Mesendoderm (in vitro differentiated cells): ENCODE results near the gene OR4C46. TPM values are rescaled to one million over a fixed set of nuclear protein-coding genes. Genes with fewer than 3 reads are reported as not detected.
"Not testable (repeated sequence)": the region's sequence is repeated elsewhere in the genome, so short reads cannot be mapped to it uniquely, and the experiment has no call there.

Source experiments
- DNase-seq: peaks from one replicate; pipeline ENCODE4 v3.0.0; 2013
- H2AK5ac ChIP-seq: 2 replicates; pipeline ENCODE4 v1.6.1; 2013; ENCODE audit warnings: low read length, inconsistent platforms
- H2BK120ac ChIP-seq: 2 replicates; pipeline ENCODE4 v1.6.1; 2013; ENCODE audit warnings: low read depth, mild to moderate bottlenecking, low read length, moderate library complexity, mixed read lengths
- H2BK15ac ChIP-seq: replicated peaks from 2 replicates; pipeline ENCODE4 v1.6.1; 2013; ENCODE audit warnings: low read depth, mild to moderate bottlenecking, moderate library complexity
- H2BK5ac ChIP-seq: 2 replicates; pipeline ENCODE4 v1.6.1; 2013; ENCODE audit warnings: low read length, inconsistent platforms
- H3K18ac ChIP-seq: 2 replicates; pipeline ENCODE4 v1.6.1; 2013; ENCODE audit warnings: mild to moderate bottlenecking, low read length, mixed read lengths
- H3K23ac ChIP-seq: one replicate; pipeline ENCODE4 v1.6.1; 2013; ENCODE audit warnings: low read length
- H3K27ac ChIP-seq: 2 replicates; pipeline ENCODE4 v1.5.1; 2013; ENCODE audit warnings: low read depth, mild to moderate bottlenecking, inconsistent platforms, low read length, moderate library complexity
- H3K27me3 ChIP-seq: 2 replicates; pipeline ENCODE4 v1.6.1; 2013; ENCODE audit warnings: low read length, control low read depth, mild to moderate bottlenecking, inconsistent platforms; ENCODE audit not compliant: insufficient read depth, poor library complexity
- H3K36me3 ChIP-seq: 2 replicates; pipeline ENCODE4 v1.6.1; 2013; ENCODE audit warnings: low read length, inconsistent platforms; ENCODE audit not compliant: control insufficient read depth, insufficient read depth
- H3K4ac ChIP-seq: one replicate; pipeline ENCODE4 v1.6.1; 2013; ENCODE audit warnings: low read depth, mild to moderate bottlenecking, low read length, moderate library complexity
- H3K4me1 ChIP-seq: 2 replicates; pipeline ENCODE4 v1.6.1; 2013; ENCODE audit warnings: low read depth, low read length, inconsistent platforms; ENCODE audit not compliant: control insufficient read depth
- H3K4me2 ChIP-seq: 2 replicates; pipeline ENCODE4 v1.6.1; 2013; ENCODE audit warnings: low read length
- H3K4me3 ChIP-seq: 2 replicates; pipeline ENCODE4 v1.5.1; 2013; ENCODE audit warnings: mild to moderate bottlenecking, low read length
- H3K56ac ChIP-seq: one replicate; pipeline ENCODE4 v1.6.1; 2013; ENCODE audit warnings: low read length
- H3K79me1 ChIP-seq: 2 replicates; pipeline ENCODE4 v1.6.1; 2013; ENCODE audit warnings: low read length, inconsistent platforms
- H3K79me2 ChIP-seq: 2 replicates; pipeline ENCODE4 v1.6.1; 2013; ENCODE audit warnings: mild to moderate bottlenecking, low read length; ENCODE audit not compliant: control insufficient read depth, insufficient read depth
- H3K9ac ChIP-seq: 2 replicates; pipeline ENCODE4 v1.6.1; 2013; ENCODE audit warnings: low read length, inconsistent platforms
- H4K5ac ChIP-seq: one replicate; pipeline ENCODE4 v1.6.1; 2013; ENCODE audit warnings: low read length
- H4K8ac ChIP-seq: one replicate; pipeline ENCODE4 v1.6.1; 2013; ENCODE audit warnings: low read depth, mild to moderate bottlenecking, control low read depth, low read length, moderate library complexity
- WGBS: extraction: QIAGEN DNeasy Blood & Tissue Kit; methylation state at CpG from one replicate; pipeline ENCODE4 v1.1.7; 2013; ENCODE audit warnings: low lambda C conversion rate, missing lambda C conversion rate; ENCODE audit not compliant: insufficient coverage; ENCODE audit errors: extremely low coverage; 5-methylcytosine and 5-hydroxymethylcytosine counted together
- polyA plus RNA-seq, 2 experiments: library from polyadenylated mRNA; stranded (reverse); fragments of 200-250 nt; gene quantifications; one replicate each; pipeline ENCODE4 v1.2.3, GENCODE V29; 2013

The OR4C46 gene
- not detected for polyA plus RNA-seq (2013, experiment 1 of 2)
- polyA plus RNA-seq (2013, experiment 2 of 2): not detected

DNA sequence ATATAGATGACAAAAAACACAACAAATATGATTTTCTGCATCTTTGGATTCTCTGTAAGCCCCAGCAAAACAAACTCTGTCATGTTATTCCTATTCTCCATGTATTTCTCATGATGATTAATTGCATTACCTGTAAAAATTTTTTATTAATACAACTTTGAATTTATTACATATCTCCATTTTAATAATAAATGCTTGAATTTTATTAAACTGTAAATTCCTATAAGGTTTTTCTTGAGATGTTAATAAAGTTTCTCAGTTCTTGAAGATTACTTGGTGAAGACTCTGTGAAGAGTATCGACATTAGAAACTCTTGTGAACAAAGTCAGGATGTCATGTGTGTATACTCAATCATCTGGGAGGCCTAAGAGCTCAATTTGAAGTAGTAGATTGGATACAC lies at the start of gene OR4C46:
Gene OR4C46 (minus strand): TSS at position 101 of the 400 bp plus-strand sequence. CDS start 0 bp downstream, at position 101.
- Histone ChIP-seq H3K4me1 (no peaks in the 10 kb centered on the region), H3K56ac (no peak within 1 kb of the TSS), H3K27me3 (no peaks in the 10 kb centered on the region), H3K79me1 (no peaks in the 10 kb centered on the region), H4K5ac (no peak within 1 kb of the TSS), H2BK120ac (no peak within 1 kb of the TSS), H3K4me2 (no peak within 1 kb of the TSS), H2BK5ac (no peak within 1 kb of the TSS), H3K4me3 (no peak within 1 kb of the TSS), H3K23ac (no peak within 1 kb of the TSS), H3K9ac (no peak within 1 kb of the TSS), H3K36me3 (no peaks in the 10 kb centered on the region), H2AK5ac (no peak within 1 kb of the TSS), H3K18ac (no peak within 1 kb of the TSS), H4K8ac (no peak within 1 kb of the TSS), H3K4ac (no peak within 1 kb of the TSS), H3K79me2 (no peaks in the 10 kb centered on the region), H3K27ac (no peak within 1 kb of the TSS), H2BK15ac (no peak within 1 kb of the TSS)
- no peak for DNase-seq
- WGBS: no CpG with 5 or more reads among the region's 1 CpG

DNA sequence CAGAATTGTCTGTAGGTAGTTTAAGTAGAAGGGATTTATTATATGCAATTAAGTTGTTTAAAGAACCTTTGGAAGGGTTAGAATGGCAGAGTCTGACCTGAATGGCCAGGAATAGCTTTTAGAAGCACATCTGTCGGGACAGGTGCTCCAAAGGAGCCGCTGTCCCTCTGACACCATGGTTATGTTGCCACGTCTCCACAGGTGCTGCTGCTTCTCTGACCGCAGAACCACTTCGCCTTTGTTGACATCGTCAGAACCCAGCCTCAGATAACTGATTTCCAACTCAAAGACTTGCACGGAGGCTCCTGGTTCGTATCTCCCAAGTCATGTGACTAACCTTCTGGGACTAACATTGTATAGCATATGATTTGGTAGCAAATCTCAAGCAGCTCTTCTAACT lies 41.8 kb upstream of the OR4C46 start:
- DNase-seq, H3K18ac ChIP-seq, H3K36me3 ChIP-seq, H3K4me2 ChIP-seq, H3K56ac ChIP-seq, H2BK5ac ChIP-seq, H4K5ac ChIP-seq, H3K27ac ChIP-seq, H3K4me1 ChIP-seq, H4K8ac ChIP-seq, H3K23ac ChIP-seq, H3K79me2 ChIP-seq, H2BK15ac ChIP-seq, H3K27me3 ChIP-seq, H2BK120ac ChIP-seq, H2AK5ac ChIP-seq, H3K4ac ChIP-seq, H3K4me3 ChIP-seq, H3K79me1 ChIP-seq, H3K9ac ChIP-seq: not testable (repeated sequence)
- no CpG with 5 or more reads among the region's 8 CpGs for WGBS

DNA sequence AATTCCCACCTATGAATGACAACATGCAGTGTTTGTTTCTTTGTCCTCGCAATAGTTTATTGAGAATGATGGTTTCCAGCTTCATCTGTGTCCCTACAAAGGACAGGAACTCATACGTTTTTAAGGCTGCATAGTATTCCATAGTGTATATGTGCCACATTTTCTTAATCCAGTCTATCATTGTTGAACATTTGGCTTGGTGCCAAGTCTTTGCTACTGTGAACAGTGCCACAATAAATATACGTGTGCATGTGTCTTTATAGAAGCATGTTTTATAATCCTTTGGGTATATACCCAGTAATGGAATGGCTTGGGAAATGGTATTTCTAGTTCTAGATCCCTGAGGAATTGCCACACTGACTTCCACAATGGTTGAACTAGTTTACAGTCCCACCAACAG lies 42.4 kb downstream of the OR4C46 start:
- H3K4me2 ChIP-seq, H4K8ac ChIP-seq, H3K79me1 ChIP-seq, H3K56ac ChIP-seq, H2AK5ac ChIP-seq, H4K5ac ChIP-seq, H2BK5ac ChIP-seq, H3K18ac ChIP-seq, H3K23ac ChIP-seq, H2BK15ac ChIP-seq, H3K4me3 ChIP-seq, H3K9ac ChIP-seq, H3K27me3 ChIP-seq, H3K36me3 ChIP-seq, H3K4ac ChIP-seq, DNase-seq, H2BK120ac ChIP-seq, H3K27ac ChIP-seq, H3K4me1 ChIP-seq, H3K79me2 ChIP-seq: not testable (repeated sequence)
- no CpG with 5 or more reads among the region's 3 CpGs for WGBS

DNA sequence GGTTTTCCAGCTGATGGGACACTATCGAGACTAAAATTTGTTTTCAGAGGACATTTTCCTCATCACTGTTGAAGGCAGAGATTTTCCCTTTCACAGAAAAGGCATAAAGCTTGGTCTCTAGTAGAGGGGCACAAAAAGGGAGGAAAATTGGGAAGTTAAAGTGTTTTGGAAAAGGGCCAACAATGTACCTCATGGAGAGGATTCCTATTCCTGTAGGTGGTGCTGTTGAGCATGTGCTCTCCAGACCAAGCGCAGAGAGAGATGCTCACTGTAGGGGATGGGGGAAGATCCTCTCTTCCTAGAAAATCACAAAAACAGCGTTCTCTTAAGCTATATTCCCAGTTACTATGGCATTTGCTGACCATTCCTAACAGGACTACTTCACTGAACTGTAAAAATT lies 44.9 kb downstream of the OR4C46 start:
- Histone ChIP-seq H3K4me2 (no peak overlapping the region), H3K9ac (no peak overlapping the region), H2AK5ac (no peak overlapping the region), H3K4me3 (no peak overlapping the region), H3K27ac (no peak overlapping the region), H3K4ac (no peak overlapping the region), H3K79me1 (no peaks in the 10 kb centered on the region), H3K4me1 (no peaks in the 10 kb centered on the region), H2BK5ac (no peak overlapping the region), H3K79me2 (no peaks in the 10 kb centered on the region), H3K18ac (no peak overlapping the region), H3K23ac (no peak overlapping the region), H3K36me3 (no peaks in the 10 kb centered on the region), H3K56ac (no peak overlapping the region), H3K27me3 (no peaks in the 10 kb centered on the region), H4K5ac (no peak overlapping the region), H2BK15ac (no peak overlapping the region), H2BK120ac (no peak overlapping the region), H4K8ac (no peak overlapping the region)
- DNase-seq: no peak
- no CpG with 5 or more reads among the region's 3 CpGs for WGBS

DNA sequence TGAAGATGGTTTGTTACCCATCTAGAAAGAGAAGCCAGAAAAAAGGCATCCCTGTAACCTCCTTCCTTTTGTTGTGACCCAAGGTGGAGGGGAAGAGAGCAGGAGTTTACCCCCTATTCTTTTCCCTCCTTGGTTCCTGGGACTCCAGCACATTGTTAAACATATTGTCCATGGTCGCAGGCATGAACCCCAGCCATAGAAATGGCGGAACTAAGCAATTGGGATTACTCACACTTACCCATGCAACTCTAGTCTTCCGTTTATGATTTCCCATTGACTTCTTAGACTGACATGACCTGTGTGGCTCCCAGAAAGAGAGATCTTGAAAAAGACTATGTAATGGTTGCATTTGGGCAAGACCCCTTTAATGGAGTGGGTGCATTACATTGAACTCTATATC lies 45.4 kb downstream of the OR4C46 start:
- no peak overlapping the region for H2BK120ac ChIP-seq
- H3K4me2 ChIP-seq: no peak overlapping the region
- no CpG with 5 or more reads among the region's 3 CpGs for WGBS
- no peak overlapping the region for H3K27ac ChIP-seq
- no peak overlapping the region for H2BK15ac ChIP-seq
- H3K18ac ChIP-seq: no peak overlapping the region
- H3K79me2 ChIP-seq: no peaks in the 10 kb centered on the region
- no peak overlapping the region for H3K4ac ChIP-seq
- no peak overlapping the region for H3K56ac ChIP-seq
- no peak overlapping the region for H2AK5ac ChIP-seq
- peak; percentile 1 for DNase-seq
- no peaks in the 10 kb centered on the region for H3K36me3 ChIP-seq
- H4K5ac ChIP-seq: no peak overlapping the region
- H2BK5ac ChIP-seq: no peak overlapping the region
- H3K27me3 ChIP-seq: no peaks in the 10 kb centered on the region
- no peaks in the 10 kb centered on the region for H3K4me1 ChIP-seq
- H4K8ac ChIP-seq: no peak overlapping the region
- H3K79me1 ChIP-seq: no peaks in the 10 kb centered on the region
- H3K9ac ChIP-seq: no peak overlapping the region
- H3K4me3 ChIP-seq: no peak overlapping the region
- H3K23ac ChIP-seq: no peak overlapping the region
